ENCODE results near the gene IQCH. TPM values are rescaled to one million over a fixed set of nuclear protein-coding genes. Genes with fewer than 3 reads are reported as not detected.
A peak's percentile ranks its signal among the peaks of the same experiment; 100 is the strongest.
"Not testable (repeated sequence)": the region's sequence is repeated elsewhere in the genome, so short reads cannot be mapped to it uniquely, and the experiment has no call there.

Gene IQCH
- total RNA-seq, 4 donors from 2014 or later: 0.27 to 4.6 (median 1.1) TPM; not detected in 1

GRCh38 chr15:67253101-67253500 lies 1.5 kb upstream of the IQCH start:
- H3K36me3 ChIP-seq: no peaks in the 10 kb centered on the region
- H3K27me3 ChIP-seq: no peaks in the 10 kb centered on the region
- 93% methylated on average over 3 to 5 of the region's 12 CpGs for WGBS, 2 donors (ENCODE audit: low coverage in 1 of 2)
- no peak for ATAC-seq
- H3K4me1 ChIP-seq: peaks cover 0 to 25% (median 10%) of the 10 kb centered on the region in 3 donors
- TF ChIP-seq POLR2A (IDR thresholded peaks at IDR 0.05) (no peak), EP300 (IDR thresholded peaks at IDR 0.05) (no peak), CTCF (IDR thresholded peaks at IDR 0.05) (no peak), POLR2AphosphoS5 (IDR thresholded peaks at IDR 0.05) (no peak)
- H3K4me3 ChIP-seq: peak overlapping the region in 1 of 2 donors; percentile 90
- H3K9me3 ChIP-seq: no peaks in the 10 kb centered on the region
- no peak overlapping the region for H3K27ac ChIP-seq

- TF ChIP-seq POLR2A (IDR thresholded peaks at IDR 0.05) (no peak), EP300 (IDR thresholded peaks at IDR 0.05) (no peak), POLR2AphosphoS5 (IDR thresholded peaks at IDR 0.05) (no peak), CTCF (IDR thresholded peaks at IDR 0.05) (no peak)
- Histone ChIP-seq H3K27ac (peak overlapping the region; percentile 71 to 92 (median 92)), H3K4me1 (peaks cover 0 to 25% (median 10%) of the 10 kb centered on the region in 3 donors), H3K27me3 (no peaks in the 10 kb centered on the region), H3K4me3 (peak overlapping the region; percentile 62 to 90), H3K9me3 (no peaks in the 10 kb centered on the region), H3K36me3 (no peaks in the 10 kb centered on the region)
- ATAC-seq: no peak
- 9 to 55% methylated on average over 8 to 10 of the region's 15 CpGs for WGBS, 2 donors (ENCODE audit: low coverage in 1 of 2)
These were observed 893 bp upstream of the IQCH start for GRCh38 chr15:67253549-67254237.

- Histone ChIP-seq H3K4me1 (peaks cover 0 to 25% (median 10%) of the 10 kb centered on the region in 3 donors), H3K9me3 (no peaks in the 10 kb centered on the region), H3K27me3 (no peaks in the 10 kb centered on the region), H3K4me3 (no peak overlapping the region), H3K36me3 (no peaks in the 10 kb centered on the region), H3K27ac (no peak overlapping the region)
- ATAC-seq: no peak
- 86 to 88% methylated on average over 2 to 3 of the region's 3 CpGs for WGBS, 2 donors (ENCODE audit: low coverage in 1 of 2)
- no peak for TF ChIP-seq CTCF (IDR thresholded peaks at IDR 0.05)
- TF ChIP-seq EP300 (IDR thresholded peaks at IDR 0.05): no peak
- TF ChIP-seq POLR2A (IDR thresholded peaks at IDR 0.05): no peak
- no peak for TF ChIP-seq POLR2AphosphoS5 (IDR thresholded peaks at IDR 0.05)
These were observed 1.5 kb downstream of the IQCH start for GRCh38 chr15:67256051-67256450.

GRCh38 chr15:67258412-67258811 lies 3.8 kb downstream of the IQCH start:
- H3K4me1 ChIP-seq: peaks cover 0 to 14% (median 1%) of the 10 kb centered on the region in 3 donors
- H3K27ac ChIP-seq, ATAC-seq, H3K9me3 ChIP-seq, H3K4me3 ChIP-seq, H3K36me3 ChIP-seq, H3K27me3 ChIP-seq: not testable (repeated sequence)
- WGBS, 2 donors (ENCODE audit: low coverage in 1 of 2): 100% methylated on average over 3 of the region's 3 CpGs; no CpG with 5 or more reads in 1 of the 2 donors

- no peak for TF ChIP-seq EP300 (IDR thresholded peaks at IDR 0.05)
- no peak for TF ChIP-seq POLR2AphosphoS5 (IDR thresholded peaks at IDR 0.05)
- TF ChIP-seq CTCF (IDR thresholded peaks at IDR 0.05): no peak
- Histone ChIP-seq H3K4me3 (no peak overlapping the region), H3K36me3 (no peaks in the 10 kb centered on the region), H3K27me3 (no peaks in the 10 kb centered on the region), H3K9me3 (no peaks in the 10 kb centered on the region), H3K27ac (no peak overlapping the region), H3K4me1 (peaks cover 0 to 8% (median 0%) of the 10 kb centered on the region in 3 donors)
- no peak for ATAC-seq
These were observed 4.8 kb downstream of the IQCH start for GRCh38 chr15:67259379-67259778.
